Mesodermal cell (in vitro differentiated cells): Measurements from ENCODE around the gene CRTC3.
"Not testable (repeated sequence)": the region's sequence is repeated elsewhere in the genome, so short reads cannot be mapped to it uniquely, and the experiment has no call there.

Source experiments
- H3K27ac ChIP-seq: 2 replicates; pipeline ENCODE4 v1.7.0; 2013; ENCODE audit warnings: mild to moderate bottlenecking, low read depth, low read length, moderate library complexity; ENCODE audit not compliant: severe bottlenecking
- H3K36me3 ChIP-seq: 2 replicates; pipeline ENCODE4 v1.7.1; 2013; ENCODE audit warnings: mild to moderate bottlenecking, low read length, moderate library complexity; ENCODE audit not compliant: control insufficient read depth, insufficient read depth
- H3K4me1 ChIP-seq: one replicate; pipeline ENCODE4 v1.7.1; 2013; ENCODE audit warnings: mild to moderate bottlenecking, low read length; ENCODE audit not compliant: insufficient read depth, control insufficient read depth, poor library complexity, severe bottlenecking
- H3K4me3 ChIP-seq: 2 replicates; pipeline ENCODE4 v1.7.0; 2013; ENCODE audit warnings: low read length, control low read depth, mild to moderate bottlenecking; ENCODE audit not compliant: insufficient read depth, poor library complexity, severe bottlenecking; ENCODE audit errors: extremely low read depth
- H3K9me3 ChIP-seq: 2 replicates; pipeline ENCODE4 v1.7.1; 2013; ENCODE audit warnings: mild to moderate bottlenecking, low read length, moderate library complexity; ENCODE audit not compliant: control insufficient read depth
- WGBS, 2 experiments: methylation state at CpG; one replicate each; pipeline ENCODE4 v1.1.5; 2013; ENCODE audit warnings: missing lambda C conversion rate in 2 of 2; ENCODE audit not compliant: insufficient coverage in 2 of 2; 5-methylcytosine and 5-hydroxymethylcytosine counted together

The CRTC3 gene

DNA sequence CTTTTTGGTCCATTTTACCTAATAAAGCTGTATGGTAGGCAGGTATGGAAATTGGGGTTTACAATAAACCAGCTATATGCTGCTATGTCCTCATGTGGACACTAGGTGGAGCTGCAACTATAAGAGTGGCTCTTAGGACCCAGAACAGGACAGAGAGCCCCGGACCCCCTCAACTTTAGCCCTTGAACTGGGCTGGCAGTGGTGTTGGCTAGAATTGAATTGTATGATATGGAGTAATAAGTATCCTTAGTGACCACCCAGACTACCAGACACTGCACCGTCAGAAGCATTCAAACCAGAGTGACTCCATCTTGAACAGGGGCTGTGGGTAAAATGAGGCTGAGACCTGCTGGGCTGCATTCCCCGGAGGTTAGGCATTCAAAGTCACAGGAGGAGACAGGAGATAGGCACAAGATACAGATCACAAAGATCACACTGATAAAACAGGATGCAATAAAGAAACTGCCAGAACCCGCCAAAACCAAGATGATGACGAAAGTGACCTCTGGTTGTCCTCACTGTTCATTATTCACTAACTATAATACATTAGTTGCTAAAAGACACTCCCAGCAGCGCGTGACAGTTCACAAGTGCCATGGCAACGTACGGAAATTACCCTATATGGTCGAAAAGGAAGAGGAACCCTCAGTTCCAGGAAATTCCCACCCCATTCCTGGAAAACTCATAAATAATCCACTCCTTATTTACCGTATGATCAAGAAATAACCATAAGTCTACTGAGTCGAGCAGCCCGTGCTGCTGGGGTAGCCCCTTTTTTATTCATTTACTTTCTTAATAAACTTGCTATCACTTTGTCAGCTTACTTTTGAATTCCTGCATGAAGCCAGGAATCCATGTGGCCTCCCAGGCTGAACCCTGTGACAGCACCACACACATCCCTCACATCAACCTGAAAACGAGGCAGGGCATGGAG lies 118.7 kb downstream of the CRTC3 start:
- peaks cover 4% of the 10 kb centered on the region for H3K36me3 ChIP-seq
- WGBS, 2 experiments, result 74 to 91% methylated on average over 10 of the region's 14 CpGs
- peaks cover 14% of the 10 kb centered on the region for H3K4me1 ChIP-seq
- H3K27ac ChIP-seq, result no peak overlapping the region
- no peaks in the 10 kb centered on the region for H3K9me3 ChIP-seq
- no peak overlapping the region for H3K4me3 ChIP-seq

DNA sequence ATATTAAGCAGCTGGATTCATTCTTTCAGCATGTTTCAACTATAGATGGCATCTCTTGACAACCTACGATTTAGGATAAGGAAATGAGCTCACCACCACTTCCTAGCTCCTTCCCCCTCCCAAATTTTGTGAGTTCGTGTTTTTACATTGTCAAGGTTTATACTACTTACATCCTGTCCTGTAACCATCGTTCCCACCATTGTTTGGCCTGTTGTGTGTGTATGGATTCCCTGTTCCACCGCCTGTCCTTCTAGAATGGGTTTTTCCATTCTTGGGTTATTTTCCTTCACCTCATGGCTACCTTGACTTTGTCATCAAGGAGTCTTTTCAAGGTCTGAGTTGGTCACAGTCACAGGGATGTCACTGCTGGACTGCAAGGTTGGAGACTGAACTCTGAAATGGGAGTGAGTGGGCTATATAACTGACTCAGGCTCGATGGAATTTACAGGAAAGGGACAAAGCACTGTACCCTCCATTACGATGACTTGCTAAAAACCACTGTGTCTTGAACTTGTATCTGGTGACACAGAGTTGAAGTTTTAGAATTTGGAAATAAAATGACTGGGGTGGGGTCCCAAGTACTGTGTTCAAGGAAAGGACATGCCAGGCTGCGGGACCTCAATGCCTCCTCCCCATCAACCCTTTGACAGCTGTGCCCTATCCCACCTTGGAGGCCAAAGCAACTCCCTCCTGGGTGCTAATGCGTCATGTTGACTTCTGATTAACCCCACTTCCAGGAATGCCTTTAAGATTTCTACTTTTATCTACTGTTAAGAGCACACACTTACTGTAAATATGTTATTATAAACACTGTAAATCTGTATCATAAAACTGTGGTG lies 120.6 kb downstream of the CRTC3 start:
- Histone ChIP-seq H3K36me3 (no peaks in the 10 kb centered on the region), H3K27ac (peak overlapping the region; percentile 91), H3K4me1 (peaks cover 21% of the 10 kb centered on the region), H3K4me3 (no peak overlapping the region), H3K9me3 (no peaks in the 10 kb centered on the region)
- WGBS, 2 experiments, result 80 to 83% methylated on average over 1 to 7 of the region's 8 CpGs

DNA sequence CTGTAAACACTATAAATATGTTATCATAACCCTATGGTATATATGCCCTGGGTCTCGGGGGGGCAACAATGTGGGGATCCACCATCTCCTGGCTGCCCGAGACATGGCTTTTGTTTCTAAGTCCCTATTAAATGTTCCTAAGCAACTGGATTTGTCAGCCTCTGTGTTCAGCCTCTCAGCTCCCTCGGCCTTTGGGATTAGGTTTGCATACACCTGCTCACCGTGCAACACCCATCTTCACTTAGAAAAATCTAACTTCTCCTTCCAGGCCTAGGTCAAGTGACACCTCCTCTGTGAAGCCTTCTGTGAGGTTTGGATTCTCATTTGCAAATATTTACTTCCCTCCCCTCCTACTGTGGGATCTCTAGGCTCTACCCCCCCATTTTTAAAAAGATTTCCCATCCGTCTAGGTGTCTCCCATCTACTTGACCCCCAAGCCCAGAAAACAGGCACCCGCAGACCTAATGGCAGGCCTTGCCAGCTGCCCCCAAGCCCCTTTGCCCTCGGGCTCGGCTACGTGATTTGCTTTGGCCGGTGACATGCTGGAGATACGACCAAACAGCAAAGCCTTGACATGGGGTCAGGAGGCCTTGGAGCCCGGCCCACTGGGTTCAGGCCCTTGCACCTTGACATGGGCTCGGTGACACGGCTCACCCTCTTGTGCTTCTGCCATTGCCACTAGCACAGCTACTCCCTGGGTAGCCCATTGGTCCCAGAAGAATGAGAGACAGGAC lies 121.4 kb downstream of the CRTC3 start:
- Histone ChIP-seq H3K4me1 (peaks cover 21% of the 10 kb centered on the region), H3K27ac (peak overlapping the region; percentile 91), H3K4me3 (no peak overlapping the region), H3K36me3 (no peaks in the 10 kb centered on the region), H3K9me3 (no peaks in the 10 kb centered on the region)
- WGBS, 2 experiments, result 82 to 89% methylated on average over 13 to 14 of the region's 14 CpGs

DNA sequence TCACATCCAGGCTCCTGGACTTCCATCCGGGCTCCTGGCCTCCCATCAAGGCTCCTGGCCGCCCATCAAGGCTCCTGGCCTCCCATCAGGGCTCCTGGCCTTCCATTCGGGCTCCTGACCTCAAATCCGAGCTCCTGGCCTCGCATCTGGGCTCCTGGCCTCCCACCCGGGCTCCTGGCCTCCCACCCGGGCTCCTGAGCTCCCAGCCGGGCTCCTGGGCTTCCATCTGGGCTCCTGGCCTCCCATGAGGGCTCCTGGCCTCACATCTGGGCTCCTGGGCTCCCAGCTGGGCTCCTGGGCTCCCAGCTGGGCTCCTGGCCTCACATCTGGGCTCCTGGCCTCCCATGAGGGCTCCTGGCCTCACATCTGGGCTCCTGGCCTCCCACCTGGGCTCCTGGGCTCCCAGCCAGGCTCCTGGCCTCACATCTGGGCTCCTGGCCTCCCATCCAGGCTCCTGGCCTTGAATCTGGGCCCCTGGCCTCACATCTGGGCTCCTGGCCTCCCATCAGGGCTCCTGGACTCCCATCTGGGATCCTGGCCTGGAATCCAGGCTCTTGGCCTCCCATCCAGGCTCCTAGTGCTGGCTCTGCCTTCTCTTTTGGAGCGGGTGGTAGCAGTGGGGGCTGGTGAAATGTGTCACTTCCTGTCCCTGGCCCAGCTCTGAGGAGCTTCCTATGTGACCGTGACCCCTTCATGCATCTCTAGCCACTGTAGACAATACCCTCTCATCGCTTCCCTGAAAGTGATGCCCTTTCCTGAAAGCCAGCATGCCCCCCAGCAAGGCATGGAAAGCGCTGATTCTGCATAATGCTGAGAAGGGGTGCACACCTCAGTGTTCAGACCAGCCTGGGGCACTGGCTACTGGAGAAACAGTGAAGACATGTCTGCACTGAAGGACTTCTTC lies 124.8 kb downstream of the CRTC3 start:
- Histone ChIP-seq H3K4me3 (no peak overlapping the region), H3K36me3 (no peaks in the 10 kb centered on the region), H3K4me1 (peaks cover 20% of the 10 kb centered on the region), H3K9me3 (no peaks in the 10 kb centered on the region), H3K27ac (peak overlapping the region; percentile 53)
- 84 to 96% methylated on average over 12 of the region's 12 CpGs for WGBS, 2 experiments

DNA sequence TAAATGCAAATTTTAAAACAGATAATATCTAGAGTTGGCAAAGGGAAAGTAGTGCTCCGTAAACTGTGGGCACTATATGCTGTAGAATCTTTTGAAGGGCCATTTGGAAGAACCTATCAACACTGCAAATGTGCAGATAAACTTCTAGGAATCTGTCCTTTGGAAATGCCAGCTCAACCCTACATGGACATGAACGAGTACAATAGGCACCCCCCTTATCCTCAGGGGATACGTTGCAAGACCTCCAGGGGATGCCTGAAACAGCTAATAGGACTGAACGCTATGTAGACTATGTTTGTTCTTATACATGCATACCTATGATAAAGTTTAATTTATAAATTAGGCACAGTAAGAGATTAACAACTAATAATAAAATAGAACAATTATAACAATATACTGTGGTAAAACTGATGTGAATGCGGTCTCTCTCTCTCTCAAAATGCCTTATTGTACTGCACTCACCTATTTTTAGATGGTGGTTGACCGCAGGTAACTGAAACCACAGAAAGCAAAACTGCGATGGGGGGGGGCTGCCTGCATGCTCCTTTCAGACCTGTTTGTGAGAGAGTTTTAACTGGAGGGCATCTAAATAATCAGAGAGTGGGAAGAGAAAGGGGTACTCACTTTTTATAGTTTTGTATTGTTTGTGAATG lies 127.9 kb downstream of the CRTC3 start:
- 79 to 94% methylated on average over 2 of the region's 7 CpGs for WGBS, 2 experiments

DNA sequence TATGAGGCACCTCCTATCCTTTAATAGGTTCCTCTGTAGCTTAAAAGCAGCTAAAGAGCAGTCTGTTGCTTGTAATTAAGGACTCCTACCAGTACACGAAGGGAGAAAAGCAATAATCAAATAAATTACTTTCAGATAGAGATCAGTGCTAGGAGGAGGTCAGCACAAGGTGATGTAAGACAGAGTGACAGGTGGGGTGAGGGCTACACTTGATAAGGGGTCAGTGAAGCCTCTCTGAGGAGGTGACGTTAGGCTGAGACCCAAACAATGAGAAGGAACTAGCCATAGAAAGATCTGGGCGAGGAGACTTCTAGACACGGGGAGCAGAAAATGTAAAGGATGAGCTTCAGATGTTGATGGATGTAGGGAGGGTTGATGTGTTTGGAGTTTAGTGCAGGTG lies 129.8 kb downstream of the CRTC3 start:
- Histone ChIP-seq H3K4me3 (no peak overlapping the region), H3K27ac (no peak overlapping the region), H3K36me3 (no peaks in the 10 kb centered on the region), H3K4me1 (peaks cover 15% of the 10 kb centered on the region), H3K9me3 (no peaks in the 10 kb centered on the region)
- 85 to 97% methylated on average over 3 of the region's 4 CpGs for WGBS, 2 experiments

More for the DNA sequence above, 127.9 kb downstream of the CRTC3 start:
- H3K9me3 ChIP-seq, H3K36me3 ChIP-seq, H3K4me3 ChIP-seq, H3K27ac ChIP-seq: not testable (repeated sequence)
- H3K4me1 ChIP-seq, result peaks cover 16% of the 10 kb centered on the region

DNA sequence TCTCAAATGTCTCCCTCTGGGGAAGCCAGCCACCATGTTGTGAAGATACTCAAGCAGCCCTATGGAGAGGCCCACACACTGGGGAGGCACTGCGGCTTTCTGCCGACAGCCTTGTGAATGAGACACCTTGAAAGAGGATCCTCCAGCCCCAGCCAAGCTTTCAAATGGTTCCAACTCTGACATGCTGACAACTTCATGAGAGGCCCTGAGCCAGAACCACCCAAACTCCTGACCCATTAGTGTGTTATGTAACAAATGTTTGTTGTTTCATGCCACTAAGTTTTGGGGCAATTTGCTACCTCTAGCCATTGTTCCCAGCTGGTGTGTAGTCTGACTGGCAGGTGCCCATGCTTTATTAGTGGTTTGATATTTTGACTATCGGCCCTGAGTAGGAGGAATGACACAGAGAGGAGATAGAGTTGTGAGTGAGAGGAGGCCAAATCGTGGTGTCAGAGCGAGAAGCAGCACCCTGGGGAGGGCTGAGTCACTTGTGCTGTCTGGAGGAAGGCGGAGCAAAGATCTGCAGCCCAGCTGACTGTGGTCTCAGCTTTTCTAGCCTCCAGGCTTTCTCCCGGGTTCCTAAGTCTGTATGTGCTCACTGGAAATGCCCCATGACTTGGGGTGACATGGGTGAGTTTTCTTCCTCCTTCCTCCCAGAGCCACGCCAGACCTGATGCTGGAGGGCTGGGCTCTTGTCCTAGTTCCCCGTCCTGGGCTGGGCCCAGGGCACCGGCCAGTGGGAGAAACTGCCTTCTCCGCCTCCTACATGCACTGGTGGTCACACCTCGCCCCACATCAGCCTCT lies 130.7 kb downstream of the CRTC3 start:
- H3K27ac ChIP-seq, result no peak overlapping the region
- WGBS, 2 experiments, result 64% methylated on average over 7 to 10 of the region's 12 CpGs
- H3K36me3 ChIP-seq, result no peaks in the 10 kb centered on the region
- H3K9me3 ChIP-seq, result no peaks in the 10 kb centered on the region
- H3K4me1 ChIP-seq, result peaks cover 9% of the 10 kb centered on the region
- H3K4me3 ChIP-seq, result no peak overlapping the region

DNA sequence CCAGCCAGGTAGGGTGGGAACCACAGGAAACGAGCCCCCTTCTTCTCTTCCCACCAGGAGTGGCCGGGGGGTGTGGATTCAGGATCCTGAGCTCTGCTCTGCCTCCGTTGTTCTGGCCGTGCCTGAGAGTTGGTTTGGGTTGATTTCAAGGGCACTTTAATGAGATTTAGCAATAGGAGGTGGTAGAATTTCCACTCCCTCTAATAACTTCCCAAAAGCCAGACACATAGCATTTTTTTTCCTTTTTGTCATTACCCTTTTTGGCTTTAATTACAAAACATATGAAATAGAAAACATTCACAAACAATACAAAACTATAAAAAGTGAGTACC lies 131.2 kb downstream of the CRTC3 start:
- not testable (repeated sequence) for H3K9me3 ChIP-seq, H3K4me1 ChIP-seq, H3K27ac ChIP-seq, H3K36me3 ChIP-seq, H3K4me3 ChIP-seq
- WGBS, 2 experiments, result 33% methylated on average over 1 of the region's 4 CpGs; no CpG with 5 or more reads in 1 of the 2 experiments

DNA sequence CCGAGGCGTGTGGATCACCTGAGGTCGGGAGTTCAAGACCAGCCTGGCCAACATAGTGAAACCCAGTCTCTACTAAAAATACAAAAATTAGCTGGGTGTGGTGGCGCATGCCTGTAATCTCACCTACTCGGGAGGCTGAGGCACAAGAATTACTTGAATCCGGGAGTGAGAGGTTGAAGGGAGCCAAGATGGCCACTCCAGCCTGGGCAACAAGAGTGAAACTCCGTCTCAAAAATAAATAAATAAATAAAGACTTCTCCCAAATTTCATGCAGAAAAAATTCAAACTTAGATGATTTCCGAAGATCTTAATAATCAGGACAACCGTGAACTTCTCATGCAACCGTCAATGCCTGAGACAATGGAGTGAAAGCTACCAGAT lies 134.3 kb downstream of the CRTC3 start:
- H3K9me3 ChIP-seq, H3K27ac ChIP-seq, H3K36me3 ChIP-seq, H3K4me1 ChIP-seq, H3K4me3 ChIP-seq: not testable (repeated sequence)
- 92 to 95% methylated on average over 8 to 9 of the region's 10 CpGs for WGBS, 2 experiments
